RPMI8226 (cell line): ENCODE data around the gene SORL1-AS1.
"Not testable (repeated sequence)": the region's sequence is repeated elsewhere in the genome, so short reads cannot be mapped to it uniquely, and the experiment has no call there.

Source experiments
- DNase-seq: peaks from one replicate; pipeline ENCODE4 v3.0.0-alpha.2; 2015

Gene SORL1-AS1

DNA sequence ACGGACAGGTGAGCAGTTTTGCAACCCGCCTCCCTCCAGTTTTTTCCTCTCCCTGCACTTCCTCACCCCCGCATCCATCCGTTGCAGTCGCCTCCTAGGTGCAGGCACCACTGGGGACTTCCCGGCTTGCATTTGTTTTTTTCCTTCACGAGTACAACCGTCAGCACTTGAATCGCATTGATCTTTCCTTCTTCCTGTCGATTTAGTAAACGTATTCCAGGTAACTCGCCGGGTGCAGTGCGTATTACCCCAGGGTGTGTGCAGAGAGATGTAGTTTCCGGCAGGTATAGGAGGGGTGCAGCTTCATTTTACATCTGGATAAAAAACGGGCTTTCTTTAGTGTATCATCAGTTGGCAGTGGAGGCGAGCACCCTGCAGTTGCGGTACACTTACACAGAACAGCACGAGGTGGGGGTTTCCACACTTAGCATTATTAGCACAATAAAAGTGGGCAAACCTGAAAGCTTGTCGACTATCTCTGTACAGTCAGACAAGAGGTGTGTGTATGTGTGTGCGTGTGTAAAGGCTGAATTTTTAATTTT, at the start of gene SORL1-AS1:
SORL1-AS1 (minus strand) TSS at position 359 of the 542 bp plus-strand sequence.
- no peak for DNase-seq

DNA sequence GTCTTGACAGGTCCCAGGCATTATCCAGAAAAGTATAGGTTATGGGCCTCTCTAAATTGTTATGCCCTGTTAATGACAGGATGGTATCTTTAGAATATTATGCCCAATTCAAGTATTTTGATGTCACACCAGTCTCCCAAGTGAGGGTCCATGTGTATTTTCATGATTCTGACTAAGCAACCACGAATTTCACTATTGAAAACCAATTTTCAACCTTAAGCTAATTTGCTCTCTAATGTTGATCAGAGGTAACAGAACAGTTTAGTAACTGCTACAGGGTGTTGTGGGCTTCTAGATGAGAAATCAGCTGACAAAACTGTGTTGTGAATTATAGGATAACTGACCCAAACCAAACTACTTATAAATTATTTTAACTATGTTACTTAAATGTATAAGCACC, 48.0 kb upstream of the SORL1-AS1 start:
- DNase-seq: no peak

DNA sequence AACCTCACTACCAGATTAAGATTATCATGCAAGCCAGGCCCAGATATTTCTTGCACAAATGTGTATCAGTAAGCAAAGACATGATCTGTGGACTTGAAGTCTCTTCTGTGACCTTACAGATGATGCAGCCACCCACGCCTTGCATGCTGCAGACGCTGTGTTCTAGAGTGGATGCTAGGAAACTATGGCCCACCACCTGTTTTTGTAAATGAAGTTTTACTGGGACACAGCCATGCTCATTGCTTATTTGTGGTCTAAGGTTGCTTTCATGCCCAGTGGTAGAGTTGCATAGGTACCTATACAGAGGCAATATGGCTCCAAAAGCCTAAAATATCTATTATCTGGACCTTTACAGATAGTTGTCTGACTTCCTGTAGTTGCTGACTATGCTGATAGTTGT, 47.5 kb upstream of the SORL1-AS1 start:
- no peak for DNase-seq

DNA sequence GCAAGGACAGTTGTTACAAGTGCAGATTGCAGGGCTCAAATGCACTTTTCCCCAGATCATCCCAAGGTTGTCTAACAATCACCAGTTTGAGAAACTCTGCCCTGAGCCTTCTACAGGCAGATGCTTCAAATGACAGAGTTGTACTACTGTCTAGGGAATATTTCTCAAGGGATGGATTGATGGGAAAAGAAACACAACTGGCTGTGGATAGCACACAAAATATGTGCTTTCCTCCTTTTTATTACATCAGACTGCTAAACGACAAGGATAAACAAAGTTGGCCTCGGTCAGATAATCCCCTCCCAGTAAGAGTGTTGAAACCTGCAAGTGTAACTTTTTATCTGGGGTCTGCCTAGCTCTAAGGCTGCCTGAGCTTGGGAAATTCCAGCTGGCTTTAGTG, 46.6 kb upstream of the SORL1-AS1 start:
- DNase-seq: no peak

DNA sequence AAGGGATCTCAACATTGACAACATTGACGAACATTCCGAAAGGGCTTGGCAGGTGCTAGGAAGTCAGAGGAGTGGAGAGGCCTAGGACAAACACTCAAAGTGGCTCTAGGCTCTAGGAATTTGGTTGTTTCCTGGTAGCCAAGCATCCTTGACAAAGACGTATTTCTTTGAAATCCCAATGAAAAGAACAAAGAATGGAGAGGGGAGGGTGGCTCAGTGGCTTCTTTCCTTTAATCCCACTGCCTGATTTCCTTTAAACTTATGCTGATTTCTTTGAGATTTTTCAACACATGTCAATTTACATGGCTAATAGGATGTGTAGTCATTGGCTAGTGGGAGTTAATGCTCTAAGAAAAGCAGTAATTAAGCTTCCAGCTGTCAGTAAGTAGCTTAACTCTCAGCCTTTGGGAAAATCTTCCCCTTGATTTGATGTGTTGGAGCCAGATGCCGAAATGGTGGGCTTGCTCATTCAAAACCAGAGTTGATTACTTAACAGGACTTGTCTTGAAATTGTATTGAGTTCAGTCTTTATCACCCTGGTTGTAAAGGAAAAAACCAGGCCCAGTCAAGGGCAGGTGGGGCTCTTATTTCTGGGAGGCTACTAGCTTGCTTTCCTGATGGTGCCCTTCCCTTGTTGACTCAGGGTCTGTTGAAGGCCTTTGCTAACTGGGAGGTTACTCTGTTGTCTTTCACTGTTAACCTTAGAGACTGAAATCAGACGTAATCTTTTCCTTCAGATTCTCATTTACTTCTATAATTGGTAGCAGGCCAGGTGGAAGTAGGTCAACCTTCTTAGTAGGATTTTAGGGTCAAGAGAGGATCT, 44.6 kb upstream of the SORL1-AS1 start:
- DNase-seq: no peak

DNA sequence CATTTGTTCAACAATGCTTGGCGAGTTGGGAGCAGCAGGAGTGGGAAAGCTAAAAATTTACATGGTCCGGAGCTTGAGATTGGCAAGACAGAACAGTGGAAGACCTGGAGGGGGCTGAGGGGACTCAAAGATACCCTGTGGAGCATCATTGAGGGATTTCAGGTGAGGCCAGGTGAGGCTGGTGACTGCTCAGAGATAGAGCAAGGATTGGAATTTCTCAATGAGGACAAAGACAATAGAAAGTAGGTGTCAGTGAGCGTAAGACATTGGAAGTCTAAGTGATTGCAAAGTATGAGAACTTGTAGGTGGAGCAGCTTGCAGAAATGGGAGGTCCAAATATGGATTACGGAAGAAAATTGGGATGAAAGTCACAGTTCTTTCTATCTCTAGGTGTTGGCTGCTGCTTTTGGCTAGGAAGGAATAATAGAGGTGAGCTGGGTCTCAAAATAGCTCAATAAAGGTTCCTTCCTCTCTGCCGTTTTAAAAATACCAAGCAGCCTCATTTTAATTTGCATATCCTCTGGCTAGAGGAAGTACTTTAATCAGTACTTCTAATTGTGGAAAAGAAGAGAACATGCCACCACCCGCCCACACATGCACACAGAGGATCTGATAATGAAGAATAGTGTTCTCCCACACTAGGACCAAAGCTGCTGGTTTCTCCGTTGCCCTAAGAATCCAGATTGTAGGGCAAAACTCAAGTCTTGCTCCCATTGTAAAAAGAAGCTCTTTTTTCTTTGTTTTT, 41.8 kb upstream of the SORL1-AS1 start:
- DNase-seq: no peak

DNA sequence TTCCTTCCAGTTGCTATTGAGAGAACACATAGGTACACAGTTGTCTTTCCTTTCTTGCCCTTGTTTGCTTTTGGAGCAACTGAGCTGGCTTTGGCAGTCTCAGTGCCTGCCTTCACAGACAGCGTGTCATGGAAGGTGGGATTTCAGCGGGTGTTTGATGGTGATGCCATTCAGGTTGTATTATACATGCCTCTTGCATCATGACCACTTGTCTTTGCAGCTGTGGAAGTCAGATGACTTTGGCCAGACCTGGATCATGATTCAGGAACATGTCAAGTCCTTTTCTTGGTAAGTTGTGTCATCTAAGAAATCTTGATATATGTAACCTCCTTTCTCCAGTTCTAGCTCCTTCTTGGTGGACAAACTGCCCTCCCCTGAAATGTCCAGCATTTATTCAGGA, 37.1 kb upstream of the SORL1-AS1 start:
- DNase-seq: no peak

DNA sequence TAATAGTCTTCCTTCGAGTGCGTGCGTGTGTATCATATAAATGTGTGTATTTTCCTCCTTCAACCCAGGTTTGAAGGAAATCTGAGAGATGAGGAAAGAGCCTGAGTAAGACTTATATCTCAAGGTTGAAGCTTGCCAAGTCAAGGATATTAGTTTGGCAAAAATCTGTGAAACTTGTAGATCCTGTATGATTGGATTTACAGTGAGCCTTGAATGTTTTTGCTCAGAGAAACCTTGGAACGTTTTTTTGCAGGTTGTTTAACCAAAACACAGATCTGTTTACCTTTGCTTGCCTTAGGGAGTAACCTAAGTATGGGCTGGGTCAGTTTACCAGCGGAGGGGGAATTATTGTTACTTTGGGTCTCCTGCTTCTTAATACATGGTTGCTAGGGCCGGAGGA, 35.9 kb upstream of the SORL1-AS1 start:
- no peak for DNase-seq

DNA sequence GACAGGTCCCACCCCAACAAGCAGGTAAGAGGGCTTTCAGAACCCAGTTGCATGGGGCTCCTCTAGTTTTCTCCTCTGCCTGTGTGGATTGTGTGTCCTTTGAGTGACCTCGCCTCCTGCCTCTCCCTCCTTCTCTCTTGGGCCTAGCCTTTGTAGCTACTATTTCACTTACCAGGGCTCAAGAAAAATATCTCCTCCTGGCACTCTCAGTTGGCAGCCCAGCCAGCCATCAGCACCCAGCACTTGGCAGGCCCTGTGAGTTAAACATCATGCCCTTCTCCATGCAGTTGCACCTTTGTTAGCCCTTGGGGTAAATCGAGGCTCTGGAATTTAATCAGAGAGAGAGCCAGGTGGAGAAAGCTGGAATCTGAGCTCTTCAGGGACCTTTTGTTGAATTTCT, 35.4 kb upstream of the SORL1-AS1 start:
- no peak for DNase-seq

DNA sequence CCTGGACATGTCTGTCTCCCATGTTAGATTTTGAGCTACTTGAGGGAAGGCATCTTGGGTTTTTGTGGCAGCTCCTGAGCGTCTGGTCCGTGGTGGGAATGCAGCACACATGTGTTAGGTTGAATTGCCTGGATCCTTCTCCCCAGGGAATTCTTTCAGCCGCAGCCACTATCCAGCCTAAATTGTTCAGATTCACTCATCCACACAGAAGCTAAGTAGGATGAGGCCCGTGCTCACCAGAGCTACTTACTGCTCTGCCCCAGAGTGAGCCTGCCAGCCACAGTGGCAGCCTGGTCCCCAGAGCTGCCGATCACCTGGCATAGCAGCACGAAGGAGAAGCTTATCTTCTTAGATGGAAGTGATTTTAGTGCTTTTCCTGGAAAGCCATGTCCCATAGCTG, 34.4 kb upstream of the SORL1-AS1 start:
- no peak for DNase-seq

DNA sequence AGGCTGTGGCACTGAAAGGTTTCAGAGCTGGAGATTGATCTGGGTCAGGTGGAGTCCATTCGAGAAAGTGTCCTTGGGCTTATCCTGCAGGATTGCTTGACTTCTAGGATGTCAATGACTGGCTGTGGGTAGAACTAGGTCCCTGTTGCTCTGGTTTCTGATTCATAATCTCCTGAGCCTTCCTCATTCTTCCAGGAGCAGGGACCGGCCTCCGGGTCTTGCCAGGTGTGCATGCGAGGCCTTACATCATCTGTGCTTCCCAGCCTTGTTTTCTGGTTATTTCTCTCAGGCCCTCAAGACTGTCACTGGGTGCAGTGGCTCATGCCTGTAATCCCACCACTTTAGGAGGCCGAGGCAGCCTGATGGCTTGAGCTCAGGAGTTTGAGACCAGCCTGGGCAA, 33.3 kb upstream of the SORL1-AS1 start:
- DNase-seq: no peak

DNA sequence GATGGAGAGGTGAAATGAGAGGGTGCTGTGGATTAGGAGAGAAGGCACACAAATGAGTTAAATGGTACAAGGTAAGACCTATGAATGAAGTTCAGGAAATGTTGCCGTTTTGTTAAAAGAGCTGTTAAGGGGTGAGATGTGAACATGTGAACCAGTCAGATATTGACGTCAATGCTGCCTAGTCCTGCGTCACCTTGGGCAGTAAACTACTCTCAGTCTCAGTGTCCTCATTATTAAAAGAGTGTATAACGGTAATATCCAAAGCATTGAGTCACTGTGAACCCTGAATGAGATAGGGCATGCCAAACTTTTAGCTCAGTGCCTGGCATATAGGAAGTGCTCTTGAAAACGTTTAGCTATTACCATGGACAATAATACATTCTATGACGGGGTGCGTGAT, 32.4 kb upstream of the SORL1-AS1 start:
- no peak for DNase-seq

DNA sequence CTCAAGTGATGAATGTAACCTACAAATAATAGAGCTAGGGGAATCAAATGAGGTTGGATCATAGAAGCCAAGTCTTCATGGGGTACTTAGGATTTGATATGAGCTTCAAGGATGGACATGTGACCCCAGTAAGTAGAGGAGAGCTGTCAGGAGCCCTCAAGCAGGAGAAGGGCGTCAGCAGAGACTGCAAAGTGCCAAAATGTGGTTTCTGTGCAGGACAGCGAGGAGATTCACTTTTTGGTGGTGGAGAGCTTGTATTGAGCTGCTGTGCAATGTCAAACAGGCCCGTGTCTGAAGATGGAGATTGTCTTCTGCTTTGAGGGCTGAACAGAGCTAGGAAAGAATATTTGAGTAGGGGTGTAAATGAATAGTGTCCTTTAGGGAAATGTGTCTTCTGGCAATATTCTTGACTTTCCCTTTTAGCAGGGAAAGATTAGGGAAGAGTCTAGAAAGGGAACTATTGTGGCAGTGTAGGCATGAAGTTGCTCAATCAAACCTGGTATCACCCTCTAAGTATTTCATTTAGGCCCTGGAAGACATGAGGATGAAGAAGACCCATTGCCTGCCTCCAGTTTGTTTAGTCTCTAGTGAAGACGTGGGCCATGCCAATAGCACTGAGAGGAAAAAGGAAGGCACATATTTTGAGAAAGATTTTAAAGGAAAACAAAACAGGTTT, 31.2 kb upstream of the SORL1-AS1 start:
- no peak for DNase-seq

DNA sequence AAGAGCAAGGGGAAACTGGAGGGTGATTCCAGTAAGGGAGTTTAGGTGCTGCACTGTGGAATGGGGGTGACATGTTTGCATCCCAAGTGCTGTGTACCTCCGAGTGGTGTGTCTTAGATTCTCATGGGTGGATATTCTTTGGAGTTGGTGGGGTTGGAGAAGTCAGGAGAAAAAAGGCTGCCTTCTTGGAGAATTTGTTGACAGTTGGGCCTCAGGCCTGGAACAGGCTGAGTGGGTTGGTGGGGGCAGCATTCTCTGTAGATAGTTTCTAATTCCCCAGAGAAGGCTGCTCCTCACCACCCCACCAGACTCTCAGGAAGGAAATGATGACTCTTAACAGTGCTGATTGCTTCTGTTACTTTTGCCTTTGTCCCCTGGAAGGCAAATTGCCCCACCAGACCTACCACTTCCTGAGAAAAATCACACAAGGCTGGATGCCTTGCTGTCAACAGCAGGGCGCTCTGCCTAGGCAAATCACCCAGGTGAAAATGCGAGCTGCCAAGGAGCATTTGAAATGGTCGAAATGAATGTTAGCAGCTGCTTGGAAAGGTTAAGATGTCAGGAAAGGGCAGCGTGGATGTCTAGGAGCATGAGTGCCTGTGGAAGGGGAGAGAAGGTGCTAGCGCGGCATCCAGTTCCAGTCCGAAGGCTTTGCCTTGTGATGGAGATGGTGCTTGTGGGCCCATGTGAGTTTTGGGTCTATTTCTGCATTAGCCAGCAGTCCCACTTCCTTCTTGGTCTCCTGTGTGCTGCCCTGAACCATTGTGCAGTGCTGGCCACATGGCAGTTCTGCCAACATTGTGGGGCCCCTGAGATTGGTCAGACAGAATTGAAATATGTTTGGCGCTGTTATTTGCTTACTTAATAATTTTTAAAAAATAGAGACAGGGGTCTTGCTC, 29.7 kb upstream of the SORL1-AS1 start:
- no peak for DNase-seq

DNA sequence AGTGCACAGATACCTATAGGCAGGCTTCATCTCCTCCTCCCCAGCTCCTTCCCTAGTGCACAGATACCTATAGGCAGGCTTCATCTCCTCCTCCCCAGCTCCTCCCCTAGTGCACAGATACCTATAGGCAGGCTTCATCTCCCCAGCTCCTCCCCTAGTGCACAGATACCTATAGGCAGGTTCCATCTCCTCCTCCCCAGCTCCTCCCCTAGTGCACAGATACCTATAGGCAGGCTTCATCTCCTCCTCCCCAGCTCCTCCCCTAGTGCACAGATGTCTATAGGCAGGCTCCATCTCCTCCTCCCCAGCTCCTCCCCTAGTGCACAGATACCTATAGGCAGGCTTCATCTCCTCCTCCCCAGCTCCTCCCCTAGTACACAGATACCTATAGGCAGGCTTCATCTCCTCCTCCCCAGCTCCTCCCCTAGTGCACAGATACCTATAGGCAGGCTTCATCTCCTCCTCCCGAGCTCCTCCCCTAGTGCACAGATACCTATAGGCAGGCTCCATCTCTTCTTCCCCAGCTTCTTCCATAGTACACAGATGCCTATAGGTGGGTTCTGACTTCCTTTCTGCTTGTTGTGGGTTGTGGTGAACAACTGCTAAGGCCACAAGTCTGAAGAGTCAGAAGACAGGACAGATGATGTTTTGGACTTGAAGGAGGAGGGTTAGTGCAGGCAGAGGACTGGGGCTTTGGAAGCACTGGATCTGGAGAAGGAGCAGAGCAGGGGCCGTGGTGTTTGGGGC, 28.9 kb upstream of the SORL1-AS1 start:
- not testable (repeated sequence) for DNase-seq

DNA sequence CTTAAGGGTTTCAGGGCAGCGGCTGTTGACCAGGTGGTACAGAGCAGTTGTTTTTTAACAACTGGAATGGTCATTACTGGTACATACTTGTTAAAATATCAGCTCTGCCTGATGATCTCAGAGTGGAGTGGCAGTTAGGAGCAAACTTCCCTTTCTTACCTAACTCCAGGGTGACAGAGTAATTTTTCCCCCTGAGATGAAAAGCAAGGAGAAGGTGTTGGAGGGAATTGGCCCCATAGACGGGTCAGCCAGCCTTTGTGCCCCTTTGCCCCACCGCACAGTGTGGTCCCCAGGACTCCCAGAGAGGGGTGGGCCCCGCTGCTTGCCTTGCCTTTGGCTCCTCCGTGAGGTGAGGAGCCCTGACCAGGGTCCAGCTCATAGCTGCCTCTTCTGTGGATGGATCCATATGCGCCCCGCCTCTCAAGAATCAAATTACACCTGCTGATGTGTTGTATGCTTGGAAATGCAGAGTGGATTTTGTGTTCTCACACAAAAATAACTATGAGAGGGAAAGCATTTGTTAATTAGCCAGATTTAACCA, 27.0 kb upstream of the SORL1-AS1 start:
- no peak for DNase-seq

DNA sequence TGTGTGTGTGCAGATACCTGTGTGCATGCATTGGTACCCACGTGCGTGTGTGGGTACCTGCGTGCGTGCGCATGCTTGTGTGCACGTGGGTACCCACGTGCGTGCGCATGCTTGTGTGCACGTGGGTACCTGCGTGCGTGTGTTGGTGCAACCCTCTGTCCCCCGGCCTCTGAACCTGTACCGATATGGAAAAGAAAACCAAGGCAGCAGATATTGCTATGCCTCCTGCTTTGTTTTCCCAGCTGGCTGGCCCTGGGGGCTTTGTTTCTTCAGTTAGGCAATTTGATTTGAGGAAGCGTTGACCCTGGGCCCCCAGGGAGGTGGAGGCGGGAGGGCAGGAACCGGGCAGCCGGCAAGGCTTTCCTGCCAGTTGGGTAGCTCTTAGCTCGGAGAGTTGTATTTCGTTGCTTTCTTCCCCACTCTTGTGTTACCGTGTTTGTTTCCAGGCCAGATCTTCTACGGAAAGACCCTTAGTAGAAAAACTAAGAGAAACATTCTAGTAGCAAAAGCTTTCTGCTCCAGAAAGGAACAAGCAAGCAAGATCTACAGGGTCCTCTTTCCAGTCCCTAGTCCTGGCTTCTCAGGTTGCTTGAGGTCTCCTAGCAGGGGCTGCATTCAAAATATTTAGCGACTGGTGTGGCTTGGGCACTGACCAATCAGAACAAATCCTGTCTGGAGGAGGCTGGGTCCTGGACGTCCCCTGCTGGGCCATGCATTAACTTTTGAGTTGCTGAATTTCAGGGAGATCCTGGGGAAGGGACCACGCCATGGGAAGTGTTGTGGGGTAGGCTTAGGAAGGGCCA, 26.3 kb upstream of the SORL1-AS1 start:
- no peak for DNase-seq

DNA sequence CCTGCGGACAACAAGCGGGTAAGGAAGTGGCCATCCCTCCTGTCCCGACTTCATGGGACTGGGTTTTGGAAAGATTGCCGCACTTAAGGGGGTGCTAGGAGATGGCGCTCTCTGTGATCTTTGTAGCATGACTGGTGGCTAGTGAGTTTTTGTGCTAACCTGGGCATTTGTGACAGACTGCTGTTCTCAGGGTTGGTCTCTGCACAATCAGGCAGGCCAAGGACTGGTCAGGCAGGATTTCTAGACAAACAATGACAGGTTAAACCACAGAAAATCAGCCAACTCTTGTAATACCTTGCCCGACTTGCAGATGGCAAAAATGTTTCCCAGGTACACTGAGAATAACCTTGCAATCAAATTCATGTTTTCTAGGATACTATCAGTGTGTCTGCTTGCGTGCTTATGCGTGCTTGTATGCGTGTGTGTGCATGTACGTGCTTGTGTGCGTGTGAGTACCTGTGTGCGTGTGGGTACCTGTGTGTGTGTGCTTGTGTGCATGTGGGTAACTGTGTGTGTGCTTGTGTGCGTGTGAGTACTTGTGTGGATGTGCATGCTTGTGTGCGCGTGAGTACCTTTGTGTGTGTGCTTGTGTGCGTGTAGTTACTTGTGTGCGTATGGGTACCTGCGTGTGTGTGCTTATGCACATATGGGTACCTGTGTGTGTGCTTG, 25.6 kb upstream of the SORL1-AS1 start:
- no peak for DNase-seq

DNA sequence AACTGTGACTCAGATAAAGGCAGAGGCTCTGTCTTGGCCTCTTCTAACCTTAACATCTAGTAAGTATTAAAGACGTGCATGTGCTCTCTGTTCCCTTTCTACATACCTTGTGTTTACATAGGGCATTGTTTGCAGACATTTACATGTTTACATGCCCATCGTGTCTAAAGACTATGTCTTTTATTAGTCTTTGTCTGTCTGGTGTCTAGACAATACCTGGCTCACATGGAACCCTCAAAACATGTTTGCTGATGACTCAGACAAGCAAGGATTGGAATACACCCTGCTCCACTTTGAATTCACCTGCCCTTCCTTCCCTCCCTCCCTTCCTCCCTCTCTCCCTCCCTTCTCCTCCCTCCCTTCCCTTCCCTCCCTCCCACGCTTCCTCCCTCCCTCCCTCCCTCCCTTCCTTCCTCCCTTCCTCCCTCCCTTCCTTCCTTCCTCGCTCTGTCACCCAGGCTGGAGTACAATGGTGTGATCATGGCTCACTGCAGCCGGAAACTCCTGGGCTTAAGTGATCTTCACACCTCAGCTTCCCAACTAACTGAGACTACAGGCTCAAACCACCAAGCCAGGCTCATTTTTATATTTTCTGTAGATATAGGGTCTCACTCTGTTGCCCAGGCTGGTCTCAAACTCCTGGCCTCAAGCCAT, 23.7 kb upstream of the SORL1-AS1 start:
- DNase-seq: no peak
